Naive thymus-derived CD4-positive, alpha-beta T cell (primary cell): Measurements from ENCODE around the gene PTN. TPM values are rescaled to one million over a fixed set of nuclear protein-coding genes. Genes with fewer than 3 reads are reported as not detected.
"Not testable (repeated sequence)": the region's sequence is repeated elsewhere in the genome, so short reads cannot be mapped to it uniquely, and the experiment has no call there.

Experiments
- ATAC-seq: fragments of 150-1000 bp; cut with Tn5 transposase; 2 replicates; pipeline ENCODE4 v1.10.0; 2021; ENCODE audit warnings: mild to moderate bottlenecking, moderate library complexity
- CTCF ChIA-PET: fragments of 350-600 bp; sonication (Branson Sonifier 250); formaldehyde crosslinking; loops from one replicate; lab custom pipeline; 2021; ENCODE audit warnings: antibody characterized with exemption; lab: Charles Lee
- POLR2A ChIA-PET: fragments of 350-600 bp; sonication (Branson Sonifier 250); formaldehyde crosslinking; loops from one replicate; lab custom pipeline; 2021; ENCODE audit warnings: antibody characterized with exemption, inconsistent platforms; lab: Charles Lee
- DNase-seq, 9 donors: peaks; one replicate each; pipeline versions ENCODE4 v3.0.0 to v3.0.0-alpha.2; 2020 to 2022; ENCODE audit warnings: mixed read lengths in 1 of 9
- H3K27ac ChIP-seq: one replicate; pipeline ENCODE4 v1.7.0; 2013; ENCODE audit warnings: mild to moderate bottlenecking, low read depth, low read length, moderate library complexity
- H3K27me3 ChIP-seq, 2 donors: one replicate each; pipeline ENCODE4 v1.7.0; 2013; ENCODE audit warnings: low read length in 2 of 2, mild to moderate bottlenecking in 2 of 2, moderate library complexity in 2 of 2; ENCODE audit not compliant: control insufficient read depth in 2 of 2, insufficient read depth in 2 of 2
- H3K36me3 ChIP-seq, 3 experiments: 1 replicate in 2 of 3; 2 replicates in 1 of 3; pipeline ENCODE4 v1.7.0; 2013; ENCODE audit warnings: low read length in 3 of 3, mild to moderate bottlenecking in 3 of 3, moderate library complexity in 1 of 3; ENCODE audit not compliant: insufficient read depth in 3 of 3, control insufficient read depth in 2 of 3
- H3K4me1 ChIP-seq, 2 donors: one replicate each; pipeline ENCODE4 v1.7.0; 2013; ENCODE audit warnings: low read length in 2 of 2, mild to moderate bottlenecking in 2 of 2, moderate library complexity in 1 of 2; ENCODE audit not compliant: control insufficient read depth in 2 of 2, insufficient read depth in 2 of 2
- H3K4me3 ChIP-seq: 2 replicates; pipeline ENCODE4 v1.7.0; 2013; ENCODE audit warnings: mild to moderate bottlenecking, low read length
- H3K9me3 ChIP-seq, 3 experiments: 1 replicate in 2 of 3; 2 replicates in 1 of 3; pipeline ENCODE4 v1.7.0; 2013; ENCODE audit warnings: low read length in 3 of 3; ENCODE audit not compliant: control insufficient read depth in 2 of 3
- H3K27ac Mint-ChIP-seq, 9 donors: one replicate each; pipeline ENCODE4 v1.8.0; 2020 to 2022; ENCODE audit warnings: mixed read lengths in 9 of 9, mild to moderate bottlenecking in 8 of 9, moderate library complexity in 5 of 9, inconsistent platforms in 2 of 9
- H3K27me3 Mint-ChIP-seq, 5 donors: one replicate each; pipeline ENCODE4 v1.8.0; 2021 to 2022; ENCODE audit warnings: mixed read lengths in 5 of 5, mild to moderate bottlenecking in 1 of 5
- H3K36me3 Mint-ChIP-seq, 5 donors: one replicate each; pipeline ENCODE4 v1.8.0; 2020 to 2022; ENCODE audit warnings: mixed read lengths in 5 of 5, mild to moderate bottlenecking in 3 of 5, inconsistent platforms in 1 of 5
- H3K4me1 Mint-ChIP-seq, 7 donors: one replicate each; pipeline ENCODE4 v1.8.0; 2020 to 2022; ENCODE audit warnings: mixed read lengths in 7 of 7, mild to moderate bottlenecking in 3 of 7, inconsistent platforms in 1 of 7
- H3K4me3 Mint-ChIP-seq, 10 donors: one replicate each; pipeline ENCODE4 v1.8.0; 2020 to 2022; ENCODE audit warnings: mild to moderate bottlenecking in 10 of 10, mixed read lengths in 10 of 10, moderate library complexity in 6 of 10, inconsistent platforms in 2 of 10
- H3K9me3 Mint-ChIP-seq, 11 donors: one replicate each; pipeline ENCODE4 v1.8.0; 2020 to 2022; ENCODE audit warnings: mixed read lengths in 11 of 11, mild to moderate bottlenecking in 4 of 11, inconsistent platforms in 1 of 11, moderate library complexity in 1 of 11
- intact Hi-C, 2 donors: fragments of 100-400 bp; cut with micrococcal nuclease; formaldehyde crosslinking; loops; one replicate each; pipeline ENCODE4 v1.15.1; 2023
- polyA plus RNA-seq, 2 donors: library from polyadenylated mRNA; unstranded; fragments of 300-500 nt; fragmentation: Illumina TruSeq; gene quantifications; one replicate each; pipeline ENCODE4 v1.2.3, GENCODE V29; 2021
- total RNA-seq, 6 experiments: library from RNA in 5 of 6; stranded (reverse) in 5 of 6; gene quantifications; 1 replicate in 5 of 6; 2 replicates in 1 of 6; pipeline ENCODE4 v1.2.3 and lab custom pipeline; 2021 to 2026

The PTN gene
- total and polyA plus RNA-seq, 7 experiments from 2014 or later, result not detected

- intact Hi-C loops, result no loop called here
- H3K27ac Mint-ChIP-seq, result no peak overlapping the region
- no peaks in the 10 kb centered on the region for H3K27me3 Mint-ChIP-seq
- Histone ChIP-seq H3K27me3 (no peaks in the 10 kb centered on the region), H3K27ac (no peak overlapping the region), H3K4me3 (no peak overlapping the region), H3K4me1 (no peaks in the 10 kb centered on the region), H3K9me3 (no peaks in the 10 kb centered on the region), H3K36me3 (no peaks in the 10 kb centered on the region)
- H3K4me3 Mint-ChIP-seq, result no peak overlapping the region
- no peaks in the 10 kb centered on the region for H3K36me3 Mint-ChIP-seq
- peaks cover 0 to 14% (median 2%) of the 10 kb centered on the region in 11 donors for H3K9me3 Mint-ChIP-seq
- no peak for DNase-seq
- POLR2A ChIA-PET, result no interaction called here
- H3K4me1 Mint-ChIP-seq, result no peaks in the 10 kb centered on the region
- no peak for ATAC-seq
- CTCF ChIA-PET, result no interaction called here
These were observed 74.3 kb downstream of the PTN start for GRCh38 chr7:137269240-137269639.

DNA sequence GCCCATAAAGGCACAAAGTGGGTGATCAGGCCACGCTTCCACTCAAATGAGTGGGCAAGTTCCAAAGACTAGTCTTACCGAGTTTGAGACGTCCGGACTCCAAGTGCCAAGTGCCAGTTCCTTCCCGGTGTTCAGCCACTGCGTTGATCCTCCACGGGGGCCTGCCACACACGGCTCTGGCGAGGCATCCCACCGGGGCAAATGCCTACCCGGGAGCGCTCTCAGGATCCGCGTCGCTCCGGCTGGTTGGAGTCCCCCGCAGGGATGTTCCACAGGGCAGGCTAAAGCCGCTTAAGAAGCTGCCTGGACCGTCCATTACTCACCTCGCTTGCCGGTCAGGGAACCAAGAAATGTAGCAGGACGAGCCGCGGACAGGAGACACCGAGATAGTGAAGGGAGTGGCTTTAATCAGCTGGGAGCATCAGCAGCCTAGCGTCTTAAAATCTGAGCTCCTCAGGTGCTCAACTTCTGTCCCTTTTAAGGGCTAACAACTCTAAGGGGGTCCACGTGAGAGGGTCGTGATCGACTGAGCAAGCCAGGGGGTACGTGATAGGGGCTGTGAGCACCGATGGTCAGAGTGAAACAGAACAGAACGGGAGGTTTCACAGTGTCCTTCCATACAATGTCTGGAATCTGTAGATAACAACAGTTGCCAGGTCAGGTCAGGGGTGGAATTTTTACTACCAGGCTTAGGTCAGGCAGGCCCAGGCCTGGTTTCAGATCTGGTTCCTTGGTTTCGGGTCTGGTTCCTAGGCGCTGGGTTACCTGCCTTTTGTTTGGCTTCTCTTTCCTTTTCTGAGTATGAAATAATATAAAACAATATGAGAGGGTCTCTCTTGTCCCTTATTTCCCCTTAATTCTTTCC, 75.3 kb downstream of the PTN start:
- CTCF ChIA-PET, H3K4me3 ChIP-seq: not testable (repeated sequence)

GRCh38 chr7:137266764-137267163, 76.8 kb downstream of the PTN start:
- intact Hi-C loops, result no loop called here
- POLR2A ChIA-PET, result no interaction called here

More for the DNA sequence above, 75.3 kb downstream of the PTN start:
- H3K36me3 ChIP-seq, H3K4me1 ChIP-seq, H3K4me3 Mint-ChIP-seq, H3K27me3 Mint-ChIP-seq, H3K27me3 ChIP-seq, H3K4me1 Mint-ChIP-seq, H3K27ac Mint-ChIP-seq, H3K36me3 Mint-ChIP-seq, H3K27ac ChIP-seq, ATAC-seq, H3K9me3 ChIP-seq, POLR2A ChIA-PET, intact Hi-C loops, DNase-seq: not testable (repeated sequence)
- peaks cover 0 to 16% (median 2%) of the 10 kb centered on the region in 11 donors for H3K9me3 Mint-ChIP-seq

GRCh38 chr7:137265480-137265879, 78.1 kb downstream of the PTN start:
- H3K27ac Mint-ChIP-seq, H3K27ac ChIP-seq, H3K36me3 Mint-ChIP-seq, H3K27me3 ChIP-seq, H3K27me3 Mint-ChIP-seq, ATAC-seq, H3K4me1 Mint-ChIP-seq, H3K36me3 ChIP-seq, H3K4me1 ChIP-seq, H3K4me3 ChIP-seq, H3K9me3 ChIP-seq, POLR2A ChIA-PET, DNase-seq, intact Hi-C loops, H3K4me3 Mint-ChIP-seq: not testable (repeated sequence)
- peaks cover 0 to 27% (median 3%) of the 10 kb centered on the region in 11 donors for H3K9me3 Mint-ChIP-seq
- CTCF ChIA-PET, result interaction anchor here (0.7 kb wide), 1 partner anchor 39 kb away, joined by 4 read pairs; no protein-coding TSS in a partner anchor

More at GRCh38 chr7:137266764-137267163, 76.8 kb downstream of the PTN start:
- no peak for DNase-seq
- Mint-ChIP-seq H3K4me3 (no peak overlapping the region), H3K27ac (no peak overlapping the region), H3K36me3 (no peaks in the 10 kb centered on the region), H3K9me3 (peaks cover 0 to 27% (median 3%) of the 10 kb centered on the region in 11 donors), H3K4me1 (no peaks in the 10 kb centered on the region), H3K27me3 (no peaks in the 10 kb centered on the region)
- no peaks in the 10 kb centered on the region for H3K4me1 ChIP-seq
- CTCF ChIA-PET, result no interaction called here
- no peak overlapping the region for H3K4me3 ChIP-seq
- no peak for ATAC-seq
- H3K36me3 ChIP-seq, result no peaks in the 10 kb centered on the region
- no peaks in the 10 kb centered on the region for H3K27me3 ChIP-seq
- no peaks in the 10 kb centered on the region for H3K9me3 ChIP-seq
- no peak overlapping the region for H3K27ac ChIP-seq

DNA sequence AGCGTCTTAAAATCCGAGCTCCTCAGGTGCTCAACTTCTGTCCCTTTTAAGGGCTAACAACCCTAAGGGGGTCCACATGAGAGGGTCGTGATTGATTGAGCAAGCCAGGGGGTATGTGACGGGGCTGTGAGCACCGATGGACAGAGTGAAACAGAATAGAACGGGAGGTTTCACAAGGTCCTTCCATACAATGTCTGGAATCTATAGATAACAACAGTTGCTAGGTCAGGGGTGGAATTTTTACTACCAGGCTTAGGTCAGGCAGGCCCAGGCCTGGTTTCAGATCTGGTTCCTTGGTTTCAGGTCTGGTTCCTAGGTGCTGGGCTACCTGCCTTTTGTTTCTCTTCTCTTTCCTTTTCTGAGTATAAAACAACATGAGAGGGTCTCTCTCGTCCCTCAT, 80.9 kb downstream of the PTN start:
- Mint-ChIP-seq H3K36me3 (no peaks in the 10 kb centered on the region), H3K27me3 (no peaks in the 10 kb centered on the region), H3K4me3 (no peak overlapping the region), H3K27ac (no peak overlapping the region), H3K4me1 (no peaks in the 10 kb centered on the region), H3K9me3 (peaks cover 0 to 20% (median 2%) of the 10 kb centered on the region in 11 donors)
- H3K4me3 ChIP-seq, result no peak overlapping the region
- no peaks in the 10 kb centered on the region for H3K9me3 ChIP-seq
- intact Hi-C loops, result no loop called here
- ChIA-PET POLR2A (no interaction called here), CTCF (no interaction called here)
- no peaks in the 10 kb centered on the region for H3K36me3 ChIP-seq
- DNase-seq, result no peak
- no peaks in the 10 kb centered on the region for H3K27me3 ChIP-seq
- ATAC-seq, result no peak
- no peak overlapping the region for H3K27ac ChIP-seq
- no peaks in the 10 kb centered on the region for H3K4me1 ChIP-seq

GRCh38 chr7:137258552-137258951, 85.0 kb downstream of the PTN start:
- Histone ChIP-seq H3K9me3 (no peaks in the 10 kb centered on the region), H3K4me1 (no peaks in the 10 kb centered on the region), H3K4me3 (no peak overlapping the region), H3K36me3 (no peaks in the 10 kb centered on the region), H3K27me3 (no peaks in the 10 kb centered on the region), H3K27ac (no peak overlapping the region)
- intact Hi-C loops, result no loop called here
- CTCF ChIA-PET, result no interaction called here
- ATAC-seq (no peak), DNase-seq (no peak)
- H3K36me3 Mint-ChIP-seq, result no peaks in the 10 kb centered on the region
- peaks cover 0 to 19% (median under 1%) of the 10 kb centered on the region in 11 donors for H3K9me3 Mint-ChIP-seq
- no peak overlapping the region for H3K27ac Mint-ChIP-seq
- POLR2A ChIA-PET, result no interaction called here
- no peaks in the 10 kb centered on the region for H3K4me1 Mint-ChIP-seq
- no peaks in the 10 kb centered on the region for H3K27me3 Mint-ChIP-seq
- H3K4me3 Mint-ChIP-seq, result no peak overlapping the region

DNA sequence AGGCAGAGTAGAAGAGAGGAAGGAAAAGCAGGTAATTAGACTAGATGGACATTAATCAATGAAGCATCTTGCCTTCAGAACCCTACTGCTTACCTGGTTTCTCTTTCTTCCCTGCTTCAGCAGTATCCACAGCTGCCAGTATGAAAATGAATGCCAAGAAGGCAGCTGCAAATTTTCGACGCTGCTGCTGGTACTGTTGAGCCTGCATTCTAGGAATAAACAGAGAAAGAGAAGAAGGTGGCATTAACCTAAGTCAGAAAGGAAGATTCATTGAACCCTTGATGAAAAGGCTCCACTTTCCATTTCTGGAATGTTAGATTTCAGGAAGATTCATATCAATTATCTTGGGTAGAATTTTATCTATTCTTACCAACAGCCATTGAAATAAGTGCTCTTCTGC, 88.8 kb downstream of the PTN start:
- intact Hi-C loops, result no loop called here
- peaks cover 0 to 8% (median 5%) of the 10 kb centered on the region in 11 donors for H3K9me3 Mint-ChIP-seq
- CTCF ChIA-PET, result no interaction called here
- no peaks in the 10 kb centered on the region for H3K4me1 ChIP-seq
- H3K27ac ChIP-seq, result no peak overlapping the region
- no peaks in the 10 kb centered on the region for H3K27me3 ChIP-seq
- H3K27me3 Mint-ChIP-seq, result no peaks in the 10 kb centered on the region
- H3K27ac Mint-ChIP-seq, result no peak overlapping the region
- DNase-seq, result no peak
- no peak overlapping the region for H3K4me3 ChIP-seq
- H3K36me3 ChIP-seq, result no peaks in the 10 kb centered on the region
- H3K4me3 Mint-ChIP-seq, result no peak overlapping the region
- no peak for ATAC-seq
- POLR2A ChIA-PET, result no interaction called here
- H3K9me3 ChIP-seq, result no peaks in the 10 kb centered on the region
- H3K36me3 Mint-ChIP-seq, result no peaks in the 10 kb centered on the region
- no peaks in the 10 kb centered on the region for H3K4me1 Mint-ChIP-seq
